Upper lobe of right lung (tissue), 1 donor: ENCODE measurements around the gene ZRANB3. TPM values are rescaled to one million over a fixed set of nuclear protein-coding genes. Genes with fewer than 3 reads are reported as not detected.
"Not testable (repeated sequence)": the region's sequence is repeated elsewhere in the genome, so short reads cannot be mapped to it uniquely, and the experiment has no call there.

Source experiments
- ATAC-seq: fragments of 200-7000 bp; cut with Tn5 transposase; one replicate; pipeline ENCODE4 v1.9.1; 2020; ENCODE audit warnings: mild to moderate bottlenecking, moderate library complexity
- DNase-seq: peaks from one replicate; pipeline ENCODE4 v3.0.0-alpha.2; 2020
- H3K27ac ChIP-seq: fragments of 200-600 bp; one replicate; pipeline ENCODE4 v1.8.0; 2022
- H3K27me3 ChIP-seq: fragments of 200-600 bp; one replicate; pipeline ENCODE4 v1.8.0; 2022; ENCODE audit warnings: mild to moderate bottlenecking
- H3K36me3 ChIP-seq: fragments of 200-600 bp; one replicate; pipeline ENCODE4 v1.8.0; 2022
- H3K4me1 ChIP-seq: fragments of 200-600 bp; one replicate; pipeline ENCODE4 v1.8.0; 2022
- H3K4me3 ChIP-seq: fragments of 200-600 bp; one replicate; pipeline ENCODE4 v1.8.0; 2022; ENCODE audit warnings: mild to moderate bottlenecking
- H3K9me3 ChIP-seq: fragments of 200-600 bp; one replicate; pipeline ENCODE4 v1.8.0; 2022
- CTCF ChIP-seq: fragments of 200-600 bp; IDR thresholded peaks from one replicate; pipeline ENCODE4 v1.8.0; 2022; ENCODE audit warnings: antibody characterized with exemption
- intact Hi-C: fragments of 100-400 bp; cut with DNase I; formaldehyde crosslinking; loops from one replicate; pipeline ENCODE4 v1.11.0; 2022
- total RNA-seq: library from RNA; stranded (reverse); fragmentation: NEBNext Ultra II Directional; extraction: Animal tissue kit (Norgen Biotek cat#: 25700); gene quantifications from one replicate; pipeline ENCODE4 v1.2.1, GENCODE V29; 2021
- donor health status: DM: no; HTN: yes; CAD: no; lungs with severe emphysema.

ZRANB3 gene
- total RNA-seq, 1 donor from 2014 or later = 4.1 TPM

GRCh38 chr2:135422898-135423297, 108.1 kb downstream of the ZRANB3 start:
- H3K27ac ChIP-seq = no peak overlapping the region
- no peak for ATAC-seq
- no peak for DNase-seq
- intact Hi-C loops = no loop called here
- TF ChIP-seq CTCF = no peak
- no peaks in the 10 kb centered on the region for H3K27me3 ChIP-seq
- peaks cover 8% of the 10 kb centered on the region for H3K9me3 ChIP-seq
- no peak overlapping the region for H3K4me3 ChIP-seq
- H3K4me1 ChIP-seq = no peaks in the 10 kb centered on the region
- no peaks in the 10 kb centered on the region for H3K36me3 ChIP-seq

- no peaks in the 10 kb centered on the region for H3K36me3 ChIP-seq
- no peaks in the 10 kb centered on the region for H3K4me1 ChIP-seq
- no peaks in the 10 kb centered on the region for H3K27me3 ChIP-seq
- no peak overlapping the region for H3K4me3 ChIP-seq
- H3K9me3 ChIP-seq = peaks cover 9% of the 10 kb centered on the region
- DNase-seq = no peak
- intact Hi-C loops = no loop called here
- TF ChIP-seq CTCF = no peak
- no peak for ATAC-seq
- no peak overlapping the region for H3K27ac ChIP-seq
Measured at GRCh38 chr2:135411646-135412045, 119.4 kb downstream of the ZRANB3 start.

- Histone ChIP-seq H3K36me3 (no peaks in the 10 kb centered on the region), H3K4me1 (no peaks in the 10 kb centered on the region), H3K9me3 (peaks cover 9% of the 10 kb centered on the region), H3K4me3 (no peak overlapping the region), H3K27me3 (no peaks in the 10 kb centered on the region), H3K27ac (no peak overlapping the region)
- DNase-seq (no peak), ATAC-seq (no peak)
- intact Hi-C loops = no loop called here
- no peak for TF ChIP-seq CTCF
Measured at GRCh38 chr2:135409436-135409835, 121.6 kb downstream of the ZRANB3 start.

- ATAC-seq, H3K36me3 ChIP-seq, H3K4me1 ChIP-seq, H3K4me3 ChIP-seq, H3K27me3 ChIP-seq, intact Hi-C loops, H3K27ac ChIP-seq, DNase-seq, H3K9me3 ChIP-seq: not testable (repeated sequence)
Measured at GRCh38 chr2:135396259-135396658, 134.8 kb downstream of the ZRANB3 start.

- intact Hi-C loops = no loop called here
- no peak for DNase-seq
Measured at GRCh38 chr2:135386993-135387392, 144.0 kb downstream of the ZRANB3 start.

GRCh38 chr2:135378591-135378990, 152.4 kb downstream of the ZRANB3 start:
- Histone ChIP-seq H3K36me3 (no peaks in the 10 kb centered on the region), H3K4me3 (no peak overlapping the region), H3K9me3 (peaks cover 7% of the 10 kb centered on the region), H3K27ac (no peak overlapping the region), H3K4me1 (no peaks in the 10 kb centered on the region), H3K27me3 (no peaks in the 10 kb centered on the region)
- ATAC-seq = no peak
- TF ChIP-seq CTCF = no peak
- DNase-seq = no peak
- intact Hi-C loops = no loop called here

More at GRCh38 chr2:135386993-135387392, 144.0 kb downstream of the ZRANB3 start:
- H3K27me3 ChIP-seq = no peaks in the 10 kb centered on the region
- no peak for ATAC-seq
- H3K36me3 ChIP-seq = no peaks in the 10 kb centered on the region
- no peak overlapping the region for H3K4me3 ChIP-seq
- H3K9me3 ChIP-seq = peaks cover 2% of the 10 kb centered on the region
- no peaks in the 10 kb centered on the region for H3K4me1 ChIP-seq
- no peak overlapping the region for H3K27ac ChIP-seq
- TF ChIP-seq CTCF = no peak
